Psoas muscle (tissue), 8 donors: Measurements from ENCODE around the gene IGSF9B. TPM values are rescaled to one million over a fixed set of nuclear protein-coding genes. Genes with fewer than 3 reads are reported as not detected.

ENCODE experiments used
- ATAC-seq, 4 donors: fragments of 200-7000 bp; cut with Tn5 transposase; one replicate each; pipeline ENCODE4 v1.9.1; 2020; ENCODE audit warnings: moderate library complexity in 3 of 4, mild to moderate bottlenecking in 2 of 4
- DNase-seq, 2 donors: peaks; one replicate each; pipeline ENCODE4 v3.0.0-alpha.2; 2020
- H3K27ac ChIP-seq: fragments of 200-600 bp; one replicate; pipeline ENCODE4 v1.8.0; 2022
- H3K27me3 ChIP-seq, 3 donors: fragments of 200-600 bp in 1 of 3; one replicate each; pipeline versions ENCODE4 v1.6.1 to v1.8.0; 2013 to 2022; ENCODE audit warnings: low read length in 2 of 3, mild to moderate bottlenecking in 2 of 3, moderate library complexity in 1 of 3; ENCODE audit not compliant: insufficient read depth in 3 of 3
- H3K36me3 ChIP-seq, 2 donors: fragments of 200-600 bp in 1 of 2; one replicate each; pipeline versions ENCODE4 v1.6.1 to v1.8.0; 2013 to 2022; ENCODE audit warnings: low read depth in 1 of 2, mild to moderate bottlenecking in 1 of 2, moderate library complexity in 1 of 2; ENCODE audit not compliant: insufficient read depth in 1 of 2
- H3K4me1 ChIP-seq: fragments of 200-600 bp; one replicate; pipeline ENCODE4 v1.8.0; 2022
- H3K4me3 ChIP-seq: fragments of 200-600 bp; one replicate; pipeline ENCODE4 v1.8.0; 2022; ENCODE audit warnings: mild to moderate bottlenecking
- H3K9me3 ChIP-seq: fragments of 200-600 bp; one replicate; pipeline ENCODE4 v1.8.0; 2022
- WGBS, 3 donors: extraction: QIAGEN DNeasy Blood & Tissue Kit; methylation state at CpG; one replicate each; pipeline versions ENCODE4 v1.1.6 to v1.1.7; 2013; 5-methylcytosine and 5-hydroxymethylcytosine counted together
- intact Hi-C, 2 donors: fragments of 100-400 bp; cut with DNase I; formaldehyde crosslinking; loops; one replicate each; pipeline versions ENCODE4 v1.11.0 to v1.14.2; 2022
- polyA plus RNA-seq, 3 donors: library from polyadenylated mRNA; stranded (reverse); fragments of 200-250 nt; gene quantifications; one replicate each; pipeline ENCODE4 v1.2.3, GENCODE V29; 2013
- total RNA-seq, 4 donors: library from RNA; stranded (reverse); fragmentation: NEBNext Ultra II Directional in 2 of 4; extraction: Animal tissue kit (Norgen Biotek cat#: 25700) in 2 of 4; gene quantifications; one replicate each; pipeline versions ENCODE4 v1.2.1 to v1.2.4, GENCODE V29; 2021 to 2023
- TF ChIP-seq, protein P1 (sequence below): fragments of 200-600 bp; IDR thresholded peaks from one replicate; pipeline ENCODE4 v1.8.0; 2022; ENCODE audit warnings: antibody characterized with exemption
- donor health status: healthy with polysubstance abuse.
- donor health status: DM: no; HTN: no; CAD: no; lungs with moderate emphysema.
- donor health status: Bipolar disorder and iron deficiency.
- donor health status: healthy.
- donor health status: DM: yes; HTN: yes; CAD: no.
- donor health status: DM: no; HTN: no; CAD: no.
- donor health status: DM: no; HTN: no; CAD: no.
- donor health status: DM: yes; HTN: yes; CAD: no.

Gene IGSF9B
- total and polyA plus RNA-seq, 7 donors, result 0.56 to 3.4 (median 0.87) TPM

DNA sequence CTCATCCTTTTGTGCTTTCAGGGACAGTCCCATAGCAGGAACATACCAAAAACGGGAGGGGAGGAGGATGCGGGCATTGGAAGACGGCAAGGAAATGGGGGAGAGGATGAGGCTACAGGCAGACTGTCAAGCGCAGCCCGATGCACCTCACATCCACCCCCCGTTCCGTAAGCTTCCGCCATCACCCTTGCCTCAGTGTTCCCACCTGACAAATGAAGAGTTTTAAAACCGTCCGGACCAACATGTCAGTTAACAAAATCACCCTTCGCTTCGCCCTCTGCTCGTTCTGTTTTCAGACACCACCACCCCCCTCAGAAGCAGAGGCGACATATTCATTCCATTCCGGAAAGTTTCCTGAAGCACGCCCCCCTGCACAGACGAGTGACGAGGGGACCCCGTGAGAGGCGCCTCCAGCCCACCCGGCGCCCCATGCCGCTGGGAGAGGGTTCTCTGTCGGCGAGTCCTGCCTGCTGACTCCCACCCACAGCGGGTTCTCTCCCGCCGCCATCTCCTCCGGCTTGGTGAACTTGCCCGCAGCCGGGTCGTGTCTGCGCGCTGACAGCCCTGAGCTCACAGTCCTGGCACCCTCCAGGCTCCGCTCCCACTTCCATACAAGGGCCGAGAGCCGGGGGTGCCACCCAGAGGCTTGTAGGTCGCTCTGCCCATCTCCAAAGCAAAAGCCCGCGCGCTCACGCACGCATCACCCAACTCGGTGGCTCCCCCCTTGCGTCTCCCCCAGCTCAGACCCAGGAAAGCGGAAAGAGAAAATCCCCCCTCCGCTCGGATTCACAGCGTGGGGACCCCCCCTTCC lies 1.5 kb downstream of the IGSF9B start:
- no peaks in the 10 kb centered on the region for H3K36me3 ChIP-seq
- DNase-seq (peak in 1 of 2 donors; percentile 75), ATAC-seq (peak in 3 of 4 donors; percentile 32 to 61 (median 60))
- H3K27ac ChIP-seq, result no peak overlapping the region
- H3K27me3 ChIP-seq, result peaks cover 0 to 24% (median 0%) of the 10 kb centered on the region in 3 donors
- intact Hi-C loops, result no loop called here
- H3K4me1 ChIP-seq, result peaks cover 34% of the 10 kb centered on the region
- TF ChIP-seq, protein P1, sequence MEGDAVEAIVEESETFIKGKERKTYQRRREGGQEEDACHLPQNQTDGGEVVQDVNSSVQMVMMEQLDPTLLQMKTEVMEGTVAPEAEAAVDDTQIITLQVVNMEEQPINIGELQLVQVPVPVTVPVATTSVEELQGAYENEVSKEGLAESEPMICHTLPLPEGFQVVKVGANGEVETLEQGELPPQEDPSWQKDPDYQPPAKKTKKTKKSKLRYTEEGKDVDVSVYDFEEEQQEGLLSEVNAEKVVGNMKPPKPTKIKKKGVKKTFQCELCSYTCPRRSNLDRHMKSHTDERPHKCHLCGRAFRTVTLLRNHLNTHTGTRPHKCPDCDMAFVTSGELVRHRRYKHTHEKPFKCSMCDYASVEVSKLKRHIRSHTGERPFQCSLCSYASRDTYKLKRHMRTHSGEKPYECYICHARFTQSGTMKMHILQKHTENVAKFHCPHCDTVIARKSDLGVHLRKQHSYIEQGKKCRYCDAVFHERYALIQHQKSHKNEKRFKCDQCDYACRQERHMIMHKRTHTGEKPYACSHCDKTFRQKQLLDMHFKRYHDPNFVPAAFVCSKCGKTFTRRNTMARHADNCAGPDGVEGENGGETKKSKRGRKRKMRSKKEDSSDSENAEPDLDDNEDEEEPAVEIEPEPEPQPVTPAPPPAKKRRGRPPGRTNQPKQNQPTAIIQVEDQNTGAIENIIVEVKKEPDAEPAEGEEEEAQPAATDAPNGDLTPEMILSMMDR, result peak; percentile 2
- peak overlapping the region; percentile 82 for H3K4me3 ChIP-seq
- H3K9me3 ChIP-seq, result no peaks in the 10 kb centered on the region
- WGBS, 3 donors, result 3 to 5% (median 4%) methylated on average over 46 to 49 of the region's 49 CpGs

DNA sequence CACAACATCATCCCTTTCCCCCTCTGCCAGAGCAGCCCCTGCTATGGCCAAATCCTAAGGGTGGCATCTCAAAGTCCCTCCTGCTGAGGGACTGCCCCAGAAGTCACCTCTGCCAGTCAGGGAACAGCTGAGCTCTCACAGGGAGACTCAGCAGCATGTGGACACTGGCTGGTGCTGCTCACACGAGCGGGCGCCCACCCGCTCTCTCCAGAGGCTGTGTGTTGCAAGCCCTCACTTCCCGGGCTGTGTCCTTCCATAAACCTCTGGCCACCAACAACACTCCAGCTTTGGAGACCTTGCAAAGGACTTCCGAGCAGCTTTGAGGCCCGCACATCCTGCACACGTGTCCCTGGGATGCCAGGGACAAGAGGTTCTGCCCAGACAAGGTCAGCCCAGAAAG lies 2.8 kb downstream of the IGSF9B start:
- Histone ChIP-seq H3K4me3 (no peak overlapping the region), H3K4me1 (peaks cover 45% of the 10 kb centered on the region), H3K27me3 (peaks cover 0 to 24% (median 0%) of the 10 kb centered on the region in 3 donors), H3K9me3 (no peaks in the 10 kb centered on the region), H3K27ac (no peak overlapping the region), H3K36me3 (no peaks in the 10 kb centered on the region)
- TF ChIP-seq, protein P1, result no peak
- WGBS, 3 donors, result 86 to 90% (median 87%) methylated on average over 8 of the region's 8 CpGs
- no peak for ATAC-seq
- DNase-seq, result no peak
- intact Hi-C loops, result no loop called here

DNA sequence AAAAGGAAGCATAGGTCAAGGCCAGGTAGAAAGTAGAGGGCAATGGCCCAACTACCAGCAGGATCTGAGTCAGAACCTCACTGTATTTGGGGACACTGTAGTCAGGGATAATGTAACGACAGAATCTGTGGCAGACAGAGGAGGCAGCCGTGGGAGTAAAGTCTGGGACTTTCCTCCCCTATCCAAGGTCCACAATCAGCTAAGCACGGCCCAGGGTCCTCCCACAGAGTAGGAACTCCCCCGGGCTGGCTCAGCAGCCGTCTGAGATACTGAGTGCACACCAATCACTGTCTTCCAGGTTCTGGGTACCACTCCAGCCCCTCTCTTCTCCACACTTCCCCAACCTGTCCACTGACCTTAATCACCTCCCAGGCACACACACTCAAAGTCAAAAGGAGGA lies 3.2 kb downstream of the IGSF9B start:
- no peaks in the 10 kb centered on the region for H3K36me3 ChIP-seq
- intact Hi-C loops, result no loop called here
- H3K9me3 ChIP-seq, result no peaks in the 10 kb centered on the region
- TF ChIP-seq, protein P1, result no peak
- no peak overlapping the region for H3K4me3 ChIP-seq
- H3K27me3 ChIP-seq, result peaks cover 0 to 24% (median 0%) of the 10 kb centered on the region in 3 donors
- peaks cover 45% of the 10 kb centered on the region for H3K4me1 ChIP-seq
- H3K27ac ChIP-seq, result no peak overlapping the region
- 58 to 67% (median 65%) methylated on average over 4 to 5 of the region's 5 CpGs for WGBS, 3 donors
- no peak for DNase-seq
- no peak for ATAC-seq

DNA sequence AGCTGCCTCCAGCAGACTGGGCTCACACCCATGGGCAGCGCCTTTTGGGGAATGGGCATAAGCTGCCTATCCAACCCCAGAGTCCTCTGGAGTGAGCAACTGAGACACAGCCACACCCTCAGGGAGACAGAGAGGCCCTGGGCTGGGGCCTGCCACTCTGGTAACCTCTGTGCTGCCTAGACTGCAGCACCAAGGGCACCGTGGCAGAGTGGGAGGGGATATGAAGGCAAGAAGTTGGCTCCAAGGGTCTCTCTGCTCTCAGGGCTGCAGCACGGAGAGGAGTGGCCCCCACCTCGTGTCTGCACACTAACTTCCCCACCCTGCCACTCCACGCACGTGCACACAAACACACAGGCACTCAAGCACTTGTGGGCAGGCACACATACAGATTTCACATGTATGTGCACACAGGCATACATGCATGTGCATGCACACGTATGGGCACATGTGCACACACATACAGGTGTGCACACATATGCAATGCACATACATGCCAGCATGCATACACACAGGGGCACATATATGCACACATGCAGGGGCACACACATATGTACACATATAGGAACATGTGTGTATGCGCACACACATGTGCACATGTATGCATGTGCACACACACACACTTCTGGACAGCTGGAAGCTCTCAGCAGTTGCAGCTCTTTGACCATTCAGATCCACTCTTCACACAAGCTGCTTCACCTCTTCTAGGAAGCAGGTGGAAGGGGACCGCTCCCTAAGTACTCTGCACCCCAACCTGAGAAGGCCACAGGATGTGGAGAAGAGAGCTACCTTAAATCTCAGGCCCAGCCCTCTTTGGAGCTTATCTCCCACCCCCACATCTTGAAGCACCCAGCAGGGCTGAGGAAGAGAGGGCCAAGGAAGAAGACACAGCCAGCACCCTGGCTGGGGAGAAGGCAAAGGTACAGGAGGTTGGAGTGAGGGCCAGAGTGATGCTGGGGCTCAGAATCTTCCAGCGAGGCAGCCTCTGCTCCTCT lies 4.3 kb downstream of the IGSF9B start:
- ATAC-seq (no peak), DNase-seq (no peak)
- intact Hi-C loops, result no loop called here

More for the DNA sequence above, 4.3 kb downstream of the IGSF9B start:
- peaks cover 0 to 24% (median 0%) of the 10 kb centered on the region in 3 donors for H3K27me3 ChIP-seq
- TF ChIP-seq, protein P1, result no peak
- peak overlapping the region; percentile 75 for H3K27ac ChIP-seq
- H3K4me3 ChIP-seq, result no peak overlapping the region
- WGBS, 3 donors, result 78 to 86% (median 80%) methylated on average over 10 of the region's 10 CpGs
- H3K4me1 ChIP-seq, result peaks cover 44% of the 10 kb centered on the region
- H3K36me3 ChIP-seq, result no peaks in the 10 kb centered on the region
- H3K9me3 ChIP-seq, result no peaks in the 10 kb centered on the region
